Parathyroid adenoma (tissue), 2 donors: ENCODE results near the gene MPV17.
A peak's percentile ranks its signal among the peaks of the same experiment; 100 is the strongest.

Experiments used
- H2AFZ ChIP-seq: fragments of 300-600 bp; sonication (generic); one replicate; pipeline ENCODE4 v1.7.0; 2017; ENCODE audit warnings: antibody characterized with exemption, mild to moderate bottlenecking
- H3K27ac ChIP-seq: fragments of 300-600 bp; sonication (generic); one replicate; pipeline ENCODE4 v1.7.0; 2017
- H3K27me3 ChIP-seq: fragments of 300-600 bp; sonication (generic); one replicate; pipeline ENCODE4 v1.7.0; 2017; ENCODE audit warnings: low read length; ENCODE audit not compliant: control insufficient read depth, insufficient read depth
- H3K36me3 ChIP-seq: fragments of 300-600 bp; sonication (generic); one replicate; pipeline ENCODE4 v1.7.0; 2017; ENCODE audit warnings: low read length; ENCODE audit not compliant: control insufficient read depth, insufficient read depth
- H3K4me1 ChIP-seq: fragments of 300-600 bp; sonication (generic); one replicate; pipeline ENCODE4 v1.7.0; 2017; ENCODE audit warnings: control low read depth
- H3K4me2 ChIP-seq: fragments of 300-600 bp; sonication (generic); one replicate; pipeline ENCODE4 v1.7.0; 2017; ENCODE audit warnings: low read length
- H3K4me3 ChIP-seq: fragments of 300-600 bp; sonication (generic); one replicate; pipeline ENCODE4 v1.7.0; 2017; ENCODE audit warnings: low read depth, low read length
- H3K79me2 ChIP-seq: fragments of 300-600 bp; sonication (generic); one replicate; pipeline ENCODE4 v1.7.0; 2017; ENCODE audit warnings: control low read depth
- H3K9ac ChIP-seq: fragments of 300-600 bp; sonication (generic); one replicate; pipeline ENCODE4 v1.7.0; 2017; ENCODE audit warnings: mild to moderate bottlenecking
- H3K9me3 ChIP-seq: fragments of 300-600 bp; sonication (generic); one replicate; pipeline ENCODE4 v1.7.0; 2017; ENCODE audit warnings: low read length; ENCODE audit not compliant: control insufficient read depth
- CTCF ChIP-seq: fragments of 300-600 bp; sonication (generic); IDR thresholded peaks from one replicate; pipeline ENCODE4 v1.7.0; 2017; ENCODE audit warnings: antibody characterized with exemption, mild to moderate bottlenecking
- donor health status: primary hyperparathyroidism.

The MPV17 gene

DNA sequence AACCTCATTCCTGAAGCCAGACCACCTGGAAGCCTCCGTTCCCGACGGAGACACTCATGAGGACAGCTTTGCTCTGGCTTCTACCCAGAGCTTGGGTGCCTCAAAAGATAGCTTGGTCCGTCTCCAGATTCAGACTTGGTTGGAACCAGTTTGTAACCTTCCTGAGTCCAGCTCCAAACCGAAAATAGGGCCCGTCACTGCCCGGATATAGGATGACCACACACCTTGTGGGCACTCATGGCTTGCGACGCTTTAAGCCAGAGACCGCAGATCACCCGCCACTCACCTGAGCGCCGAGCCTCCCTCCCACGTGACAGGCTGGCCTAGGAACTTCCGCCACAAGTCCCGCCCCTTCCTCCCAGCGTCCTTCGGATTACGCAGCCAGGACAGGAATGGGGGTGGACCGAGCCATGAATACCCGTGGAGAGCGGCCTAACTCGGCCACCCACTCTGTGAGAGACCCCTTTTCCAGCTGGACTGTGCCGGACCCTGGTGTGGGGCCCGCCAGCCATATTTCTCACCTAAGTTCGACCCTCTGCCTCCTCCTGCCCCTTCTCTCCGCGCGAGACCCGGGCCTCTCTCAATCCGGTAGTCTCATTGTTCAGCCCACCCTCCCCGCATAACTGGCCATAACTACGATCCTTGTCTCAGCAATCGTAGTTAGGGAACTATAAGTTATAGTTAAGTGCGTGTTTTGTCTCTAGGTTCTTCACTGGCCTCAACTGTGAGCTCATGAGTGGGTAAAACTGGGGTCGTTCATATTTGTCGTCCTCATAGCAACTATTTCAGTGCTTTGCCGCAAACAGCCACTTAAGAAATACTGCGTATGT is at the start of gene MPV17:
MPV17 (minus strand) TSS at position 332 of the 830 bp plus-strand sequence. CDS start 580 bp downstream, outside the sequence.
- H3K9ac ChIP-seq: peak within 1 kb of the TSS; percentile 95
- no peaks in the 10 kb centered on the region for H3K36me3 ChIP-seq
- no peaks in the 10 kb centered on the region for H3K79me2 ChIP-seq
- H3K4me2 ChIP-seq: peak within 1 kb of the TSS; percentile 96
- H3K4me3 ChIP-seq: peak within 1 kb of the TSS; percentile 95
- peak within 1 kb of the TSS; percentile 97 for H3K27ac ChIP-seq
- TF ChIP-seq CTCF: no peak
- H3K27me3 ChIP-seq: no peaks in the 10 kb centered on the region
- H2AFZ ChIP-seq: peak within 1 kb of the TSS; percentile 90
- no peaks in the 10 kb centered on the region for H3K9me3 ChIP-seq
- peaks cover 18% of the 10 kb centered on the region for H3K4me1 ChIP-seq

- TF ChIP-seq CTCF: no peak
- peaks cover 4% of the 10 kb centered on the region for H3K4me1 ChIP-seq
- H3K27ac ChIP-seq: peak overlapping the region; percentile 83
- peak overlapping the region; percentile 95 for H3K4me3 ChIP-seq
- peak overlapping the region; percentile 92 for H3K4me2 ChIP-seq
- no peaks in the 10 kb centered on the region for H3K9me3 ChIP-seq
- H3K36me3 ChIP-seq: no peaks in the 10 kb centered on the region
- no peaks in the 10 kb centered on the region for H3K27me3 ChIP-seq
- peak overlapping the region; percentile 85 for H2AFZ ChIP-seq
- H3K79me2 ChIP-seq: peaks cover 33% of the 10 kb centered on the region
- peak overlapping the region; percentile 91 for H3K9ac ChIP-seq
Measured at GRCh38 chr2:27370816-27371620, 48.1 kb upstream of the MPV17 start.

GRCh38 chr2:27370026-27370815 is 47.3 kb upstream of the MPV17 start, which contains the start of the genes EIF2B4 and SNX17:
EIF2B4 (minus strand) TSS chr2:27370338; CDS start chr2:27370314, 24 bp downstream.
SNX17 (plus strand) TSS chr2:27370616; CDS start chr2:27370744, 128 bp downstream.
- Histone ChIP-seq H3K79me2 (peaks cover 33% of the 10 kb centered on the region), H3K4me3 (peak within 1 kb of the TSS; percentile 95), H3K27me3 (no peaks in the 10 kb centered on the region), H3K27ac (peak within 1 kb of the TSS; percentile 83), H3K4me2 (peak within 1 kb of the TSS; percentile 92), H3K36me3 (no peaks in the 10 kb centered on the region), H3K9me3 (no peaks in the 10 kb centered on the region), H3K4me1 (peaks cover 4% of the 10 kb centered on the region), H2AFZ (peak within 1 kb of the TSS; percentile 90), H3K9ac (peak within 1 kb of the TSS; percentile 91)
- TF ChIP-seq CTCF: peak; percentile 91

GRCh38 chr2:27369471-27370025 is 46.7 kb upstream of the MPV17 start:
- peak overlapping the region; percentile 90 for H2AFZ ChIP-seq
- no peaks in the 10 kb centered on the region for H3K36me3 ChIP-seq
- peaks cover 30% of the 10 kb centered on the region for H3K79me2 ChIP-seq
- no peaks in the 10 kb centered on the region for H3K9me3 ChIP-seq
- peak overlapping the region; percentile 71 for H3K27ac ChIP-seq
- peaks cover 4% of the 10 kb centered on the region for H3K4me1 ChIP-seq
- peak overlapping the region; percentile 86 for H3K4me2 ChIP-seq
- no peaks in the 10 kb centered on the region for H3K27me3 ChIP-seq
- H3K4me3 ChIP-seq: peak overlapping the region; percentile 95
- peak overlapping the region; percentile 75 for H3K9ac ChIP-seq
- TF ChIP-seq CTCF: no peak
